Measurements from ENCODE around the gene SLC16A4. TPM values are rescaled to one million over a fixed set of nuclear protein-coding genes. Genes with fewer than 3 reads are reported as not detected.

Gene SLC16A4
- 16.3 and 42.0 TPM in 2 replicates for total RNA-seq

DNA sequence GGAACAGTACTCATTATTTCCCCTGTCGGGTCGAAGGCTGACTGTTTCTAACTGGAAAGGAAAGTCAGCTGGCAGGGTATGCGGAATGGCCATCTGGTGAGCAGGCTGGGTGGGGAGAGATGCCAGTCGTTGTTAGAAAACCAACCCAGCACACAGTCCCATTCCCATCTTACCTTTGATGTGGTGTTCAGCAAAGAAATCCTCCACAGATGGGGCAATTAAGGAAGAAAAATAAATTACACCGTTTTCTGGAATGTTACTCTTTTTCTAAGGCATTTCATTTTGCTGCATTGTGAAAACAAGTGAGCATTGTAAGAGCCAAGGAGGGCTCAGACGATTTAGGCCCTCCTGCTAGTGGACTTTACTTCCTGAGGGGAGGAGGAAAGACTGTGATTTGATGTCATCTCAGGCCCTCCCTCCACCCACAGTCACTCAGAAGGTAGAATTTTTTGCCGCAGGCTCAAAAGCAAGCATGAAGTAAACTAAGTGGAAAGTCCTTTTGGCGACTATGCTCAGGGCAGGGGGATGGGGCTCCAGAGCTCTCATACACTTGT is at the start of gene SLC16A4:
SLC16A4 (minus strand) TSS at position 335 of the 554 bp plus-strand sequence. CDS start 1,703 bp downstream, outside the sequence.

DNA sequence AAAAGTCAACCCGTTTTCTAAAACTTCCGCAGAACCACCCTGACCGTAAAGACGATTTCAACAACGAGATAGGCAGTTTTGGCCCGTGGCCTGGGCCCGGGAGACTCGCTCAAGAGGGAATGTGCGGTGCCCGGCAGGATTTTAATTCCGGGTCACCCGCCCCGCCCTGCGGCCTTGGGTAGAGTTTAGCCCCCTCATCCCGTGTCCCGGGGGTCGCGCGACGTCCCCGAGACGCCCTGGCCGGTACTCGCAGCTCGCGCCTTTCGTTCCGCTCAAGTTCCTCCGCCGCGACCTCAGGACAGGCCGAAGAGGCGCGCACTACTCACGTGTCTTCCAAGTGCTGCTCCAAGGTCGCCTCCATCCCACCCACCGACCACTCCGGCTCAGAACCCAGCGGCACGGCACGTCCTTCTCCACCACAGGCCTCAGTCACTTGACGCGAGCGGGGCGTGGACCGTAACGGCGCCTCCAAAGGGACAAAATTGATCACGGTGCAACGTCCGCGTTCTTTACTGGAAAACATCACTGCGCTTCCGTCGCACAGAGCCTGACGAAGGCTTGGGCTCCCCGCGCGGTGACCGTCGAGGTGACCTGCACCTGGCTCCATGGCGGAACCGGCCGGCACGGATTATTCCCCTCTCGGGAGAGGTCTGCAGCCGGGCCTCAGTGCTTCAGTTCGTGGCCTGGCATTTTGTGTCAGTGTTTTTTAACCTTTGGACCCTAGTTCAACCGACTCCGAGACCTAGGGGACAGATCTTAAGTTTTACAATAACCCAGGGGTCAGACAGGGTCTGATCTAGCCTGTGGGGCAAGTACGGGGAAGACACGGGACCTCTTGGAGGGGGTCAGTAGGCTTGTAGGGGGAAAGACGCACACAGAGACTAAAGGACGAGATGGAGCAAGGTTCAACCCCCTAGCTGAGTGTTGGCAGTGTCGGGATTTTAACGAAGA is 16.7 kb upstream of the SLC16A4 start, which contains the start of gene LAMTOR5:
LAMTOR5 (minus strand) TSS at position 435 of the 951 bp plus-strand sequence; CDS start at position 361, 74 bp downstream.

DNA sequence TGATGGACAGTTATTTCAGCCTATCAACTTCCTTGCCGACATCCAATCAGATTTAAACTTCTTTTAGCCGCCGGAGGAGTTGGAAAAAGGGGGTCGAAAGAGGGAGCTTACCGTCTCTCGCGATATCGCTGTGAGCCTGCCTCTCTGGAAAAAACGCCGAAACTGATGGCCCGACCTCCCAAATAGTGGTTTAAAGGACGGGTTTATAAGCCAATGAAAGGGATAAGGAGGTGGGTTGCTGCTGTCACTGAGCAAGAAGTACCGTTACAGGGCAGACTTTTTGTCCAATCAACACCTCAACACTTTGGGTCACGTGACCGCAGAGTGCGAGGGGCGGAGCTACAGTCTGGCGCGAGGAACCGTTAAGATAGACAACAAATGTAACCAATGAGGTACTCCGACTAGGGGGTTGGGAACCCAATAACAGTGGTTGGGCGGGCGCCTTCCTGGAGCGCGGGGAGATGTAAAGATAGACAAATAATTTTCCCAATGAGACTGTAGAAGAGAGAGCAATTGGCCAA is 51.9 kb downstream of the SLC16A4 start, which contains the start of gene RBM15:
RBM15 (plus strand) TSS at position 492 of the 521 bp plus-strand sequence; CDS start at position 521, 29 bp downstream.

Other genes starting within 250 kb of the SLC16A4 start
- 0.28 and 0.96 TPM in 2 replicates for gene SLC6A17, start 240.5 kb downstream of the SLC16A4 start, total RNA-seq
- 5.1 and 6.3 TPM in 2 replicates for gene KCNC4, start 180.7 kb downstream of the SLC16A4 start, total RNA-seq
- 29.0 and 41.0 TPM in 2 replicates for gene RBM15, start 51.6 kb downstream of the SLC16A4 start, total RNA-seq
- 45.4 and 106 TPM in 2 replicates for gene LAMTOR5, start 16.7 kb upstream of the SLC16A4 start, total RNA-seq
- not detected in 2 replicates for gene PROK1, start 60.1 kb upstream of the SLC16A4 start, total RNA-seq
- gene KCNA10, start 128.1 kb upstream of the SLC16A4 start, total RNA-seq: not detected in 2 replicates
- under 0.01 TPM in 1 of 2 replicates, not detected in the other for gene KCNA2, start 215.3 kb upstream of the SLC16A4 start, total RNA-seq

Measured in regular cardiac myocyte (primary cell).